A204.1 (cell line): ENCODE data around the gene AKT1.

Experiments
- FAIRE-seq: peaks from 2 replicates; lab custom pipeline; 2012; peaks lifted over from hg19 to GRCh38; lab: Jason Lieb, UNC

The AKT1 gene

GRCh38 chr14:104786091-104786586, 9.4 kb downstream of the AKT1 start:
- FAIRE-seq: no peak

DNA sequence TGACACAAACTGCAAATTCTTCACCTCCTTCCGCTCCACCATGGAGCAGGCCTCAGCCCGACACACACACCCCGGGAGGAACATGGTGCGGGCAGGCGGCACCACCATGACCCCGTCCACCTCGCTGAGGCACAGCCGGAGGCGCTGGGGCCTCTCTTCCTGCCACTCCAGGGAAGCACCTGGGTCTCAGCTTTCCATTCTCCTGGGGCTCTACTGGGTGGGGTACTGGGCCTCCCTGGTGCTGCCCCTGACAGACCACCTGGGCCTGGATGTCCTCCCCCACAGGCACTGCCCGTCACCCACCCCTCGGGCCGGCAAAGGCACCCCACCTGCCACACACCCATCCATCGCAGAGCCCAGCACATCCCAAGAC, 9.9 kb downstream of the AKT1 start:
- no peak for FAIRE-seq

- FAIRE-seq: no peak
Measured at GRCh38 chr14:104784846-104785707, 10.5 kb downstream of the AKT1 start.

DNA sequence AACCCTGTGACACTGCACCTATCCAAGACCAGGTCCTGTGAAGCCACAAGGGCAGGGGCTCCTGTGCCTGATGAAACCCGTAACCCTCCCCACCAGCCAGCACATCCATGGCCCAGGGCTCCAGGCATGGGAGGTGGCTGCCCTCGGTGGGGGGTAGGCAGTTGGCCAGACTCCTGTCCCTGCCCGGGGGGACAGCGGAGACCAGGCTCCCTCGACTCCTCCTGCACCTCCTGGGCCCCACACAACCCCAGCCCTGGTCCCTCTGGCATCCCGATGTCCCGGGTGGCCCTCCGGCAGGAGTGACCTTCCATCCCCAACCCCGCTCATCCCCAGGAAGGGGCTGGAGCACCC, 11.4 kb downstream of the AKT1 start:
- FAIRE-seq: no peak

- no peak for FAIRE-seq
Measured at GRCh38 chr14:104783484-104784217, 11.9 kb downstream of the AKT1 start.

- FAIRE-seq: no peak
Measured at GRCh38 chr14:104782808-104783139, 12.8 kb downstream of the AKT1 start.

- FAIRE-seq: no peak
Measured at GRCh38 chr14:104782086-104782807, 13.3 kb downstream of the AKT1 start.

GRCh38 chr14:104781271-104782077, 14.1 kb downstream of the AKT1 start:
- no peak for FAIRE-seq

DNA sequence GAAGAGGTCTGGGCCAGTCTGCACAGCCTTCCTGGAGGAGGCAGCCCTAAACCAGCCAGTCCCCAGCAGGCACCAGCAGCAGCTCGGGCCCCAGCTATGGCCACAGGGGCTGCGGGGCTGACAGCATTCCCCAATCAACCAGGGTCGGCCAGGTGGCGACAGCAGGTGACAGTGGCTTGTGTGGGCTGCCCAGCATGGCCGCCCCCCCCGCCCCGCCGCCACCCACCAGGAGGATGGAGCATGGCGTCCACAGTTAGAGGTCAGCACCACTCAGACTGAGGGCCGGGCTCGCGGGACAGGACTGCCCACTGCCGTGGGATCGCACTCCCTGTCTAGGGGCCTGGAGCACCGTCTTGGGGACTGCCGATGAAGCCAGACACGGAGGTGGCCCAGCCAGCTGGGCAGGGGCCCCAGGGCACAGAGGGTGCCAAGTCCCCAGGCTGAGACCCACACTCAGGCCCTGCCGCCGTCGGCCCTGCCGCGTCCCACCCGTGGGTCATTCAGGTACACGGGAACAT, 15.0 kb downstream of the AKT1 start:
- no peak for FAIRE-seq

GRCh38 chr14:104779776-104780512, 15.6 kb downstream of the AKT1 start:
- FAIRE-seq: no peak

DNA sequence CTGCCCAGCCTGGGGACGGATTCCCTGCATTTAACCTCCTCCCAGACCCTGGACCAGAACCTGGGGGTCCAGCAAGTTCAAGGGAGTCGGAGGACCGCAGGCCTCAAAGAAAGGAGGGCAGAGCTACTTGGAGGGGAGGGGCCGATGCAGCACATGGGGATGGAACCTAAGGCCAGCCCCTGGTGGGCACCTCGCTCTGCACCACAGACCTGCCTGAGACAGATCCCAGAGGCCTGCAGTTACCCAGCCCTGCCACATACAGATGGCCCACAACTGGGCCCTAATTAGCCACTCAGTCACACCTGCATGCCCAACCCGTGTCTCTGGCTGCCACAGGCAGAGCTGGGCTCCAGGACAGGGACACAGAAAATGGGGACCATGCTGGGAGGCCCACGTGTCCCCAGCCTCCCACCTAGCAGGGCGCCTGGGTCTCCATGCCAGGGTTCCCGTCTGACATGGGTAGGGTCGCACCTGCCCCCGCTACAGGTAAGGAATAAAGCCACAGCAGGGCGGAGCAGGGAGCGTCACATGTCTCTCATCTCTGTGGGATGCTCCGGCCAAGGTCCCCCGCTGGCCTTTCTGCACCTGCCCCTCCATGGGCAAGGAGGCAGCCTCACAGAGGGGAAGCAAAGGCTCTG, 16.7 kb downstream of the AKT1 start:
- no peak for FAIRE-seq

DNA sequence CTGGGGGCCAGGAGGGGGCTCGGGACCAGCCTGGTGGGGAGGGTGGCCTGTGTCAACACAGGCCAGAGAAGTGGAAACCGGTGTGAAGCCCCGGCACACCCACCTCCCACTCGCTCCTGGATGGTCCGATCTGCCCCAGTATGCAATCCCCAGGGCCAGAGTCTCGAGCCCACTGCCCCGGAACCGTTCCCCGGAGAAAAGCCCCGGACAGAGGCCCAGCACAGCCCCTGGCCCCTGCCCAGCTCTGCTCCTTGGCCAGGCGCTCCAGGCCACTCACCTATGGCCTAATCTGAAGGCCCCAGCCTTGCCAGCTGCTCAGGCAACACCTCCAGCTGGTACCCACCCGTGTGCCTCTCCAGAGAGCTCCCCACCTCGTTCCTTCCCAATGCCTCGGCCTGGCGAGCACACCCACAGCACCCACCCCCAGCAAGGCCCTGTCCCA, 17.7 kb downstream of the AKT1 start:
- no peak for FAIRE-seq

GRCh38 chr14:104776961-104777807, 18.4 kb downstream of the AKT1 start:
- FAIRE-seq: no peak

DNA sequence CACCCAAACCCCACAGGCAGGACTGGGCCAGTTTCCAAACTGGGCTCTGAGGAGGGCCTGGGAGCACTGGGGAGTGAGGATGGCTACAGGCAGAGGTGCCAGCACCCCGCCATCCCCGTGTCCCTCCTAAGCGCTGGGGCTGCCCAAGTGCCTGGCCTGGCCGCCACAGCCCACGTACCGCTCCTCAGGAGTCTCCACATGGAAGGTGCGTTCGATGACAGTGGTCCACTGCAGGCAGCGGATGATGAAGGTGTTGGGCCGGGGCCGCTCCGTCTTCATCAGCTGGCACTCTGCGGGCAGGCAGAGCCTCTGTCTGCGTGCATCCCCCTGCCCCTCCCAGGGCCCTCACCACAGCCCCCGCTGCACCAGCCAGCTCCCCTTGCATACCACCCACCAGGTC, 19.1 kb downstream of the AKT1 start:
- FAIRE-seq: no peak

DNA sequence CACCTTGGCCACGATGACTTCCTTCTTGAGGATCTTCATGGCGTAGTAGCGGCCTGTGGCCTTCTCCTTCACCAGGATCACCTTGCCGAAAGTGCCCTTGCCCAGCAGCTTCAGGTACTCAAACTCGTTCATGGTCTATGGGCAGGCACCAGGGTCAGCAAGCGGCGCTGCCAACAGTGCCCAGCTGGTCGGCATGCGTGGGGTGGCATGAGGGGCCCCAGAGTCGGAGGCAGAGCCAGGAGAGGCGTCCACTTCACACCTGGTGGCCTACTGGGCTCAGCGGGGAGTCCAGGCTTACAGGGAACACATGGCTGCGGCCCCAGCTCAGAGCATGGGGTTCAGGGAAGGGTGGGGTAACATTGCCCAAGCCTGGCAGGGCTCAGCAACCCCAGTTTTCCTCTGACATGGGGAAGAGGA, 20.5 kb downstream of the AKT1 start:
- FAIRE-seq: no peak

GRCh38 chr14:104774453-104775072, 21.0 kb downstream of the AKT1 start:
- no peak for FAIRE-seq

GRCh38 chr14:104773505-104774452, 21.8 kb downstream of the AKT1 start:
- FAIRE-seq: no peak
